ENCODE data around the gene PPP1R15A.

The PPP1R15A gene

GRCh38 chr19:48872182-48872883 is at the start of gene PPP1R15A:
TSS of gene PPP1R15A (plus strand) at chr19:48872421. CDS start at chr19:48873234, 813 bp downstream.
- TF ChIP-seq GATA3 (IDR thresholded peaks at IDR 0.05; ENCODE audit: low read depth, low read length) (no peak), GATA2 (IDR thresholded peaks at IDR 0.05; ENCODE audit: low read depth, low read length) (peak; percentile 76)

GRCh38 chr19:48822514-48822913 is 49.7 kb upstream of the PPP1R15A start:
- no peak for TF ChIP-seq GATA3 (IDR thresholded peaks at IDR 0.05; ENCODE audit: low read depth, low read length)
- no peak for TF ChIP-seq GATA2 (IDR thresholded peaks at IDR 0.05; ENCODE audit: low read depth, low read length)

GRCh38 chr19:48826606-48827020 is 45.6 kb upstream of the PPP1R15A start:
- TF ChIP-seq GATA2 (IDR thresholded peaks at IDR 0.05; ENCODE audit: low read depth, low read length) (no peak), GATA3 (IDR thresholded peaks at IDR 0.05; ENCODE audit: low read depth, low read length) (no peak)

- no peak for TF ChIP-seq GATA3 (IDR thresholded peaks at IDR 0.05; ENCODE audit: low read depth, low read length)
- no peak for TF ChIP-seq GATA2 (IDR thresholded peaks at IDR 0.05; ENCODE audit: low read depth, low read length)
Observed at GRCh38 chr19:48830088-48830487, 42.1 kb upstream of the PPP1R15A start.

GRCh38 chr19:48830965-48831364 is 41.3 kb upstream of the PPP1R15A start:
- TF ChIP-seq GATA3 (IDR thresholded peaks at IDR 0.05; ENCODE audit: low read depth, low read length) (no peak), GATA2 (IDR thresholded peaks at IDR 0.05; ENCODE audit: low read depth, low read length) (no peak)

- TF ChIP-seq GATA2 (IDR thresholded peaks at IDR 0.05; ENCODE audit: low read depth, low read length) = no peak
- TF ChIP-seq GATA3 (IDR thresholded peaks at IDR 0.05; ENCODE audit: low read depth, low read length) = no peak
Observed at GRCh38 chr19:48833049-48833448, 39.2 kb upstream of the PPP1R15A start.

- no peak for TF ChIP-seq GATA2 (IDR thresholded peaks at IDR 0.05; ENCODE audit: low read depth, low read length)
- no peak for TF ChIP-seq GATA3 (IDR thresholded peaks at IDR 0.05; ENCODE audit: low read depth, low read length)
Observed at GRCh38 chr19:48833977-48834376, 38.2 kb upstream of the PPP1R15A start.

- TF ChIP-seq GATA2 (IDR thresholded peaks at IDR 0.05; ENCODE audit: low read depth, low read length) (no peak), GATA3 (IDR thresholded peaks at IDR 0.05; ENCODE audit: low read depth, low read length) (no peak)
Observed at GRCh38 chr19:48835734-48836088, 36.5 kb upstream of the PPP1R15A start.

GRCh38 chr19:48836089-48837017 is 35.9 kb upstream of the PPP1R15A start, which contains the start of gene HSD17B14:
TSS of gene HSD17B14 (minus strand) at chr19:48836491. CDS start at chr19:48836411, 80 bp downstream.
- TF ChIP-seq GATA3 (IDR thresholded peaks at IDR 0.05; ENCODE audit: low read depth, low read length) (no peak), GATA2 (IDR thresholded peaks at IDR 0.05; ENCODE audit: low read depth, low read length) (no peak)

GRCh38 chr19:48837051-48837524 is 35.1 kb upstream of the PPP1R15A start:
- TF ChIP-seq GATA2 (IDR thresholded peaks at IDR 0.05; ENCODE audit: low read depth, low read length) = no peak

GRCh38 chr19:48837687-48838086 is 34.5 kb upstream of the PPP1R15A start:
- TF ChIP-seq GATA3 (IDR thresholded peaks at IDR 0.05; ENCODE audit: low read depth, low read length) = no peak
- no peak for TF ChIP-seq GATA2 (IDR thresholded peaks at IDR 0.05; ENCODE audit: low read depth, low read length)

- TF ChIP-seq GATA3 (IDR thresholded peaks at IDR 0.05; ENCODE audit: low read depth, low read length) (no peak), GATA2 (IDR thresholded peaks at IDR 0.05; ENCODE audit: low read depth, low read length) (no peak)
Observed at GRCh38 chr19:48841047-48841446, 31.2 kb upstream of the PPP1R15A start.

- TF ChIP-seq GATA2 (IDR thresholded peaks at IDR 0.05; ENCODE audit: low read depth, low read length) (no peak), GATA3 (IDR thresholded peaks at IDR 0.05; ENCODE audit: low read depth, low read length) (no peak)
Observed at GRCh38 chr19:48841571-48841970, 30.6 kb upstream of the PPP1R15A start.

- no peak for TF ChIP-seq GATA3 (IDR thresholded peaks at IDR 0.05; ENCODE audit: low read depth, low read length)
- TF ChIP-seq GATA2 (IDR thresholded peaks at IDR 0.05; ENCODE audit: low read depth, low read length) = no peak
Observed at GRCh38 chr19:48842789-48843162, 29.4 kb upstream of the PPP1R15A start.

All from SH-SY5Y (cell line).